Common myeloid progenitor, CD34-positive (primary cell): ENCODE data around the gene NUAK2.

Experiments used
- CTCF ChIA-PET: fragments of 350-600 bp; sonication (Branson Sonifier 250); formaldehyde crosslinking; loops from one replicate; lab custom pipeline; 2021; ENCODE audit warnings: antibody characterized with exemption; lab: Charles Lee
- POLR2A ChIA-PET: fragments of 350-600 bp; sonication (Branson Sonifier 250); formaldehyde crosslinking; loops from one replicate; lab custom pipeline; 2021; ENCODE audit warnings: antibody characterized with exemption; lab: Charles Lee
- DNase-seq, 3 donors: peaks; one replicate each; pipeline versions ENCODE4 v3.0.0 to v3.0.0-alpha.2; 2013
- H3K27ac ChIP-seq, 2 experiments: 1 replicate in 1 of 2; 2 replicates in 1 of 2; pipeline ENCODE4 v1.7.0; 2013; ENCODE audit warnings: inconsistent platforms in 2 of 2, low read length in 2 of 2, mild to moderate bottlenecking in 2 of 2, low read depth in 1 of 2, moderate library complexity in 1 of 2; ENCODE audit not compliant: severe bottlenecking in 2 of 2, insufficient read depth in 1 of 2, poor library complexity in 1 of 2
- H3K27me3 ChIP-seq, 5 experiments: replicated peaks in 2 of 5; 1 replicate in 3 of 5; 2 replicates in 2 of 5; pipeline versions ENCODE4 v1.6.1 to v1.7.0; 2013; ENCODE audit warnings: low read length in 4 of 5, mild to moderate bottlenecking in 2 of 5, moderate library complexity in 2 of 5, inconsistent platforms in 1 of 5; ENCODE audit not compliant: insufficient read depth in 5 of 5, control insufficient read depth in 4 of 5
- H3K36me3 ChIP-seq, 4 experiments: 1 replicate in 2 of 4; 2 replicates in 2 of 4; pipeline versions ENCODE4 v1.6.1 to v1.7.0; 2013; ENCODE audit warnings: low read length in 3 of 4, control low read depth in 1 of 4, mild to moderate bottlenecking in 1 of 4; ENCODE audit not compliant: control insufficient read depth in 4 of 4, insufficient read depth in 4 of 4
- H3K4me1 ChIP-seq, 4 experiments: 1 replicate in 3 of 4; 2 replicates in 1 of 4; pipeline versions ENCODE4 v1.6.1 to v1.7.1; 2013; ENCODE audit warnings: low read length in 3 of 4, mild to moderate bottlenecking in 3 of 4, control low read depth in 1 of 4, inconsistent platforms in 1 of 4, moderate library complexity in 1 of 4; ENCODE audit not compliant: control insufficient read depth in 4 of 4, insufficient read depth in 4 of 4; ENCODE audit errors: control extremely low read depth in 1 of 4
- H3K4me3 ChIP-seq, 7 experiments: 1 replicate in 4 of 7; 2 replicates in 3 of 7; pipeline versions ENCODE4 v1.5.1 to v1.7.0; 2013; ENCODE audit warnings: mild to moderate bottlenecking in 7 of 7, low read length in 6 of 7, moderate library complexity in 6 of 7, inconsistent platforms in 2 of 7, low read depth in 2 of 7, control low read depth in 1 of 7; ENCODE audit not compliant: insufficient read depth in 4 of 7, control insufficient read depth in 1 of 7; ENCODE audit errors: extremely low read depth in 1 of 7
- H3K9me3 ChIP-seq, 5 experiments: 1 replicate in 4 of 5; 2 replicates in 1 of 5; pipeline versions ENCODE4 v1.6.1 to v1.7.1; 2013; ENCODE audit warnings: low read length in 4 of 5, mild to moderate bottlenecking in 2 of 5, inconsistent platforms in 1 of 5, low read depth in 1 of 5, moderate library complexity in 1 of 5; ENCODE audit not compliant: control insufficient read depth in 4 of 5, insufficient read depth in 2 of 5; ENCODE audit errors: control extremely low read depth in 1 of 5
- WGBS: methylation state at CpG from one replicate; pipeline ENCODE4 v1.1.5; 2013; ENCODE audit not compliant: insufficient coverage; 5-methylcytosine and 5-hydroxymethylcytosine counted together

NUAK2 gene

GRCh38 chr1:205324781-205325180, 3.2 kb upstream of the NUAK2 start:
- Histone ChIP-seq H3K9me3 (no peaks in the 10 kb centered on the region), H3K27me3 (peaks cover 0 to 46% (median 0%) of the 10 kb centered on the region in 5 experiments), H3K27ac (no peak overlapping the region), H3K36me3 (no peaks in the 10 kb centered on the region), H3K4me1 (peaks cover 9 to 21% (median 18%) of the 10 kb centered on the region in 4 experiments), H3K4me3 (no peak overlapping the region)
- POLR2A ChIA-PET, result interaction anchor here (1.1 to 1.4 kb wide), 2 partner anchors 51 to 63 kb away, joined by 4 to 5 read pairs; no protein-coding TSS in a partner anchor
- CTCF ChIA-PET, result interaction anchor here (1.0 to 28.5 kb wide), 13 partner anchors 8 to 165 kb away, joined by 3 to 1168 read pairs (median 8); no protein-coding TSS in a partner anchor
- DNase-seq, result no peak
- 49% methylated on average over 3 of the region's 6 CpGs for WGBS

GRCh38 chr1:205323794-205324193, 2.2 kb upstream of the NUAK2 start:
- H3K36me3 ChIP-seq, result no peaks in the 10 kb centered on the region
- no peak overlapping the region for H3K27ac ChIP-seq
- peaks cover 0 to 42% (median 0%) of the 10 kb centered on the region in 5 experiments for H3K27me3 ChIP-seq
- CTCF ChIA-PET, result interaction anchor here (0.6 to 28.5 kb wide), 12 partner anchors 9 to 261 kb away, joined by 3 to 1168 read pairs (median 8); no protein-coding TSS in a partner anchor
- no peak for DNase-seq
- POLR2A ChIA-PET, result interaction anchor here (1.4 kb wide), 1 partner anchor 50 kb away, joined by 4 read pairs; no protein-coding TSS in a partner anchor
- no peaks in the 10 kb centered on the region for H3K9me3 ChIP-seq
- no peak overlapping the region for H3K4me3 ChIP-seq
- H3K4me1 ChIP-seq, result peaks cover 12 to 31% (median 26%) of the 10 kb centered on the region in 4 experiments
- no CpG with 5 or more reads among the region's 6 CpGs for WGBS

DNA sequence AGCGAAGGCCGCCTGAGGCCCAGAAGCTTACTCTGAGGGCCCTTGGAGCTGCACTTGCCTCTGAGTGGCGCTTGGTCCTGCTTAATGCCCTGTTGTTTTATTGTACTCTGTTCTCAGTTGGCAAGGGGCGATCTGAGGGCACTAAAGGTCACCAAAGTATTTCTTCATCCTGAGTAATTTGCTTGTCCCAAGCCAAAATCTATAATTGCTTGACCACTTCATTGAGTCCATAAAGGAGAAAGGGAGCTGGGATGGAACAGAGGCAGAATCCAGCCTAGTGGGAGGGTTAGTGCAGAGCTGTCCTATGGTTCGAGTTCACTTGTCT, 376 bp upstream of the NUAK2 start:
- POLR2A ChIA-PET, result interaction anchor here (1.8 kb wide), 1 partner anchor 36 kb away, joined by 5 read pairs; no protein-coding TSS in a partner anchor
- CTCF ChIA-PET, result interaction anchor here (0.9 to 28.5 kb wide), 3 partner anchors 11 to 315 kb away, joined by 3 to 1168 read pairs (median 14); no protein-coding TSS in a partner anchor
- H3K36me3 ChIP-seq, result no peaks in the 10 kb centered on the region
- H3K27me3 ChIP-seq, result peaks cover 0 to 38% (median 0%) of the 10 kb centered on the region in 5 experiments
- H3K9me3 ChIP-seq, result no peaks in the 10 kb centered on the region
- 50% methylated on average over 5 of the region's 5 CpGs for WGBS
- peak overlapping the region in 6 of 7 experiments; percentile 10 to 92 (median 84) for H3K4me3 ChIP-seq
- DNase-seq, result no peak
- H3K27ac ChIP-seq, result no peak overlapping the region
- peaks cover 16 to 49% (median 35%) of the 10 kb centered on the region in 4 experiments for H3K4me1 ChIP-seq

DNA sequence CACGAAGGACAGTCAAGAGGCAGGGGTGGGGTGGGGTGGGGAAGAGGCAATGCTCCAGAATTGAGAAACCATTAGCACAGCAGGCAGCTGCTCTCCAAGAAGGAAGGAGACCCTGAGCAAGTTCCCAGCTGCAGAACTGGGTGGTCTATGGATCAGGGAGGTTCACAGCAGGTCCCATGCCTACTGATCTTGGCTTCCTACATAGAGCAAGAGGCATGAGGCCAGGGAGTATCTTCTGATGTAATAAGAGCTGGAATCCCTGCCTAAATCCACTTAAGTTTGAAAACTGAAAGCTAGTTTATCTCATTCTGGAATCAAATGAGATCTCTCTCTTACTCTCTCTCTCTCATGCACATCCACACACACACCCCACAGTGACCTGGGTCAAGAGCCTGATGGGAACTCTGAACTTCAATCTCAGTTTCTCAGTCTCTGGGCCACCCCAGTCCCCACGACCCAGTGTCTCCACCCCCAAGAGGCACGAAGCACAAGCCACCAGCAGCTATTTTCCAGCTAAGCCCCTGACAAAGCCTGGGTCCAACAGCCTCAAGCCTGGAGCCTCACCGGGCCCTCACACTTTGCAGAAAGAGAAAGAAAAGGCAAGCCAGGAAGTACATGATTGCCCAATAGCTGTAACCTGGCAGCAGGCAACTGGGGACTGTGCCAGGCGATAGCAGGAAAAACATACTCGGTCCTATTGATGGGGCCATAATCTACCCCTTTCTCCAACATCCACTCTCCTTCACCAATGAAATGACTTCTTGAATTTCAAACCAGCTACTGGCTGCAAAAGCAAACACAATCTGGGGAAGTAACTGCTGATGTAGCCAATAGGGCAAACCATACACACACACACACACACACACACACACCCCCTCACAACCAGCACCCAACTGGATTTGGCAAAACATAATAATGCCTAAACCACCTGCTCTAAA, 2.2 kb downstream of the NUAK2 start:
- ChIA-PET CTCF (interaction anchor here (1.0 to 28.5 kb wide), 6 partner anchors 9 to 47 kb away, joined by 3 to 1168 read pairs (median 5); no protein-coding TSS in a partner anchor), POLR2A (no interaction called here)
- Histone ChIP-seq H3K27me3 (peaks cover 0 to 31% (median 0%) of the 10 kb centered on the region in 5 experiments), H3K36me3 (no peaks in the 10 kb centered on the region), H3K9me3 (no peaks in the 10 kb centered on the region), H3K4me1 (peaks cover 20 to 66% (median 42%) of the 10 kb centered on the region in 4 experiments), H3K4me3 (peak overlapping the region in 4 of 7 experiments; percentile 4 to 59 (median 18)), H3K27ac (no peak overlapping the region)
- DNase-seq, result peak; percentile 52 to 82 (median 81)
- WGBS, result 21% methylated on average over 4 of the region's 6 CpGs

- no peak for DNase-seq
- H3K4me3 ChIP-seq, result peak overlapping the region in 1 of 7 experiments; percentile 34
- H3K27me3 ChIP-seq, result peaks cover 0 to 27% (median 0%) of the 10 kb centered on the region in 5 experiments
- no peaks in the 10 kb centered on the region for H3K36me3 ChIP-seq
- CTCF ChIA-PET, result interaction anchor here (1.0 to 28.5 kb wide), 8 partner anchors 8 to 46 kb away, joined by 3 to 1168 read pairs (median 4); no protein-coding TSS in a partner anchor
- no peaks in the 10 kb centered on the region for H3K9me3 ChIP-seq
- 87% methylated on average over 5 of the region's 6 CpGs for WGBS
- H3K4me1 ChIP-seq, result peaks cover 20 to 75% (median 51%) of the 10 kb centered on the region in 4 experiments
- POLR2A ChIA-PET, result no interaction called here
- no peak overlapping the region for H3K27ac ChIP-seq
Measured at GRCh38 chr1:205318231-205318991, 3.1 kb downstream of the NUAK2 start.

- POLR2A ChIA-PET, result no interaction called here
- Histone ChIP-seq H3K27me3 (peaks cover 0 to 22% (median 0%) of the 10 kb centered on the region in 5 experiments), H3K4me3 (no peak overlapping the region)
Measured at GRCh38 chr1:205317311-205317917, 4.1 kb downstream of the NUAK2 start.

More at GRCh38 chr1:205317311-205317917, 4.1 kb downstream of the NUAK2 start:
- CTCF ChIA-PET, result interaction anchor here (1.0 to 28.5 kb wide), 7 partner anchors 8 to 171 kb away, joined by 3 to 1168 read pairs (median 4); no protein-coding TSS in a partner anchor
- Histone ChIP-seq H3K4me1 (peaks cover 27 to 85% (median 57%) of the 10 kb centered on the region in 4 experiments), H3K9me3 (no peaks in the 10 kb centered on the region), H3K27ac (no peak overlapping the region), H3K36me3 (no peaks in the 10 kb centered on the region)
- peak in 2 of 3 donors; percentile 15 to 28 for DNase-seq
- WGBS, result 36% methylated on average over 5 of the region's 7 CpGs
